K562 (cell line): ENCODE data around the gene GARIN5B. TPM values are rescaled to one million over a fixed set of nuclear protein-coding genes. Genes with fewer than 3 reads are reported as not detected.

Experiments
- ARID4B ChIP-seq: sonication (generic); formaldehyde crosslinking; IDR thresholded peaks from 2 replicates; pipeline ENCODE4 v1.8.0; 2022; ENCODE audit warnings: mild to moderate bottlenecking, missing genetic modification reagents
- CBFA2T3 ChIP-seq: fragments of 450-650 bp; IDR thresholded peaks from 2 replicates; pipeline ENCODE4 v1.6.1; 2017
- ELF4 ChIP-seq: fragments of 450-650 bp; formaldehyde crosslinking; IDR thresholded peaks from 2 replicates; pipeline ENCODE4 v1.4.0; 2022; ENCODE audit warnings: missing genetic modification characterization
- FOSL1 ChIP-seq: fragments of 200-800 bp; sonication (Bioruptor generic); conservative IDR thresholded peaks from 2 replicates; pipeline ENCODE4 v1.6.1; 2016; ENCODE audit warnings: missing genetic modification characterization, missing compliant biosample characterization
- FUS ChIP-seq: fragments of 200-400 bp; formaldehyde crosslinking; optimal IDR thresholded peaks from 2 replicates; pipeline ENCODE3; 2017; ENCODE audit warnings: low read depth, low read length
- KLF16 ChIP-seq: IDR thresholded peaks from 2 replicates; pipeline ENCODE4 v1.6.1; 2016; ENCODE audit warnings: antibody characterized with exemption
- MAZ ChIP-seq, 2 experiments: fragments of 450-650 bp in 1 of 2; sonication (generic) in 1 of 2; formaldehyde crosslinking; IDR thresholded peaks in 1 of 2; conservative IDR thresholded peaks in 1 of 2; 2 replicates each; pipeline versions ENCODE4 v1.4.0 to v1.5.0; 2020; ENCODE audit warnings: mild to moderate bottlenecking in 1 of 2, missing genetic modification reagents in 1 of 2
- MEF2D ChIP-seq: conservative IDR thresholded peaks from 2 replicates; pipeline ENCODE4 v1.6.1; 2016; ENCODE audit warnings: low read depth, missing genetic modification characterization, missing compliant biosample characterization
- NCOR1 ChIP-seq: fragments of 450-650 bp; IDR thresholded peaks from 2 replicates; pipeline ENCODE4 v1.6.1; 2016; ENCODE audit warnings: mild to moderate bottlenecking, moderate library complexity
- PHB ChIP-seq: fragments of 250-450 bp; sonication (Bioruptor Pico); IDR thresholded peaks from 2 replicates; pipeline ENCODE4 v1.5.0; 2021
- POLR2A ChIP-seq: fragments of 450-650 bp; conservative IDR thresholded peaks from 2 replicates; pipeline ENCODE4 v1.6.1; 2016
- TRIM28 ChIP-seq: fragments of 450-650 bp; IDR thresholded peaks from 2 replicates; pipeline ENCODE4 v1.6.1; 2017
- ZBED1 ChIP-seq: IDR thresholded peaks from 2 replicates; pipeline ENCODE4 v1.6.1; 2014
- ZFP30 ChIP-seq: fragments of 250-450 bp; sonication (Bioruptor Pico); IDR thresholded peaks from 2 replicates; pipeline ENCODE4 v1.8.0; 2022; ENCODE audit warnings: moderate library complexity, mild to moderate bottlenecking, inconsistent platforms, borderline replicate concordance
- ZKSCAN1 ChIP-seq: fragments of 150-350 bp; IDR thresholded peaks from 2 replicates; pipeline ENCODE4 v1.6.1; 2016; ENCODE audit warnings: low read depth, low read length
- ZNF24 ChIP-seq: fragments of 450-650 bp; IDR thresholded peaks from 2 replicates; pipeline ENCODE4 v1.6.1; 2016
- ZNF253 ChIP-seq: fragments of 250-450 bp; sonication (Bioruptor Pico); conservative IDR thresholded peaks from 2 replicates; pipeline ENCODE4 v1.6.1; 2021; ENCODE audit warnings: mild to moderate bottlenecking
- ZNF282 ChIP-seq: sonication (generic); formaldehyde crosslinking; IDR thresholded peaks from 2 replicates; pipeline ENCODE4 v1.8.1; 2023; ENCODE audit warnings: missing genetic modification reagents
- ZNF449 ChIP-seq: fragments of 250-450 bp; sonication (Bioruptor Pico); IDR thresholded peaks from 2 replicates; pipeline ENCODE4 v1.8.0; 2022; ENCODE audit warnings: moderate library complexity, mild to moderate bottlenecking, inconsistent platforms
- ZNF511 ChIP-seq: sonication (generic); formaldehyde crosslinking; IDR thresholded peaks from 2 replicates; pipeline ENCODE4 v1.8.0; 2022; ENCODE audit warnings: mild to moderate bottlenecking, missing genetic modification reagents
- ZNF584 ChIP-seq: fragments of 200-800 bp; sonication (Bioruptor generic); IDR thresholded peaks from 2 replicates; pipeline ENCODE4 v1.6.1; 2016; ENCODE audit warnings: low read depth, mild to moderate bottlenecking, missing genetic modification characterization, missing compliant biosample characterization
- ZNF655 ChIP-seq: fragments of 250-450 bp; sonication (Bioruptor Pico); IDR thresholded peaks from 2 replicates; pipeline ENCODE4 v1.5.0; 2021
- ZNF77 ChIP-seq: fragments of 250-450 bp; sonication (Bioruptor Pico); IDR thresholded peaks from 2 replicates; pipeline ENCODE4 v1.5.0; 2020
- ZNF79 ChIP-seq: fragments of 250-450 bp; sonication (Bioruptor Pico); IDR thresholded peaks from 2 replicates; pipeline ENCODE4 v1.4.0; 2020; ENCODE audit warnings: low read depth, mild to moderate bottlenecking, moderate library complexity
- polyA plus RNA-seq, 8 experiments: library from polyadenylated mRNA; depleted of rRNA in 4 of 8; stranded (reverse) in 5 of 8; unstranded in 3 of 8; fragments of >200 nt; fragmentation: Nextera tagmentation in 2 of 8; fragmentation: Illumina TruSeq in 1 of 8; extraction: Ambion mirVana in 2 of 8; extraction: Trizol in 1 of 8; gene quantifications; 2 replicates each; pipeline versions ENCODE4 v1.2.1 to v1.2.3, GENCODE V29; 2011 to 2014; ENCODE audit warnings: inconsistent platforms in 1 of 8, missing spikeins in 1 of 8
- total RNA-seq, 7 experiments: library from RNA; depleted of rRNA in 6 of 7; stranded (reverse); fragments of >200 nt in 6 of 7; fragmentation: Illumina TruSeq in 2 of 7; extraction: Trizol in 2 of 7; gene quantifications; 2 replicates each; pipeline versions ENCODE4 v1.2.1 to v1.2.3, GENCODE V29; 2011 to 2021; ENCODE audit warnings: low replicate concordance in 1 of 7

Gene GARIN5B
- total and polyA plus RNA-seq, 9 of the 15 experiments (the other 6 are each of a cell fraction or from before 2014, with no cell fraction given), result not detected

- peak; percentile 7; the same call in 1 of the 2 replicates for TF ChIP-seq NCOR1
- TF ChIP-seq ZNF77 (CRISPR knock-in tag), result no peak
- TF ChIP-seq MEF2D (tag), result no peak
- TF ChIP-seq PHB (CRISPR knock-in tag), result no peak
- TF ChIP-seq ZNF79 (CRISPR knock-in tag), result no peak
- TF ChIP-seq ZNF449 (CRISPR knock-in tag), result no peak
- no peak for TF ChIP-seq ELF4
- no peak for TF ChIP-seq ZNF282
- no peak for TF ChIP-seq ZNF655 (CRISPR knock-in tag)
- no peak for TF ChIP-seq ZKSCAN1
- no peak for TF ChIP-seq TRIM28
- TF ChIP-seq KLF16, result no peak
- TF ChIP-seq ZNF511 (CRISPR knock-in tag), result peak; percentile 51; the same call in 1 of the 2 replicates
- no peak for TF ChIP-seq CBFA2T3
- TF ChIP-seq FOSL1, result no peak
- no peak for TF ChIP-seq ZNF584 (CRISPR knock-in tag)
- no peak for TF ChIP-seq MAZ (CRISPR knock-in tag; conservative IDR thresholded peaks at IDR 0.05 in 1 of 2, IDR thresholded peaks at IDR 0.05 in 1 of 2)
- no peak for TF ChIP-seq ZNF253 (CRISPR knock-in tag)
- no peak for TF ChIP-seq ZNF24
- TF ChIP-seq ZBED1, result no peak
- TF ChIP-seq POLR2A, result peak; percentile 77
- TF ChIP-seq ZFP30, result no peak
- no peak for TF ChIP-seq FUS
- TF ChIP-seq ARID4B, result peak; percentile 71; the same call in 1 of the 2 replicates
These were observed 22.9 kb downstream of the GARIN5B start (continued) for GRCh38 chr19:55339889-55340783.
